ENCODE data around the gene PRPS1. TPM values are rescaled to one million over a fixed set of nuclear protein-coding genes. Genes with fewer than 3 reads are reported as not detected.

Gene PRPS1
- total and polyA plus RNA-seq, 2 of the 13 experiments (the other 11 are each of a cell fraction or from before 2014, with no cell fraction given), result 33.7 to 54.4 TPM

DNA sequence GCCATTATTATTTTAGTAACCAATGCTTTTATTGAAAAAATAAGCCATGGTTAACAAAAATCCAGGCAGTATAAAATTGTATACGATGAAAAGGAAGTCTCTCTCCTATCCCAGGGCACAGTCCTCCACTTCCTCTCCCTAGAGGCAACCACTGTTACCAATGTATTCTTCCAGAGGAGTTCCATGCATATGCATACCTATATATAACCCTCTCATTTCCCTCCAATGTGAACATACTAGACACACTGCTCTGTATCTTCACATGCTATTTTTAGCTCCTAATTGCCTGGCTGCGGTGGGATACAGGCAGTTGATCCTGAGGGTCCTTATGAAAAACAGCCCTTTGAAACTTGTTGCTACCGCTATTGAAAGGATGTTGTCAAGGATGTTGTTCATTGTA lies 33.8 kb downstream of the PRPS1 start:
- Histone ChIP-seq H3K9me3 (ENCODE audit: low read length) (no peaks in the 10 kb centered on the region), H3K4me1 (ENCODE audit: insufficient read depth, low read length) (no peaks in the 10 kb centered on the region), H2AFZ (ENCODE audit: low read length) (no peak overlapping the region), H3K27ac (ENCODE audit: extremely low read length, insufficient read depth, low read length) (no peak overlapping the region), H3K4me2 (ENCODE audit: low read depth, low read length) (no peak overlapping the region), H4K20me1 (ENCODE audit: insufficient read depth, low read length) (no peaks in the 10 kb centered on the region), H3K27me3 (ENCODE audit: control insufficient read depth in 1 of 2, insufficient read depth in 2 of 2, low read length in 2 of 2) (no peaks in the 10 kb centered on the region; a peak in 1 of 5 replicates), H3K9ac (ENCODE audit: insufficient read depth, low read depth, low read length) (no peak overlapping the region), H3K79me2 (ENCODE audit: insufficient read depth, low read length) (no peaks in the 10 kb centered on the region), H3K4me3 (replicated peaks in 1 of 3; ENCODE audit: insufficient read depth in 1 of 3, low read depth in 2 of 3, low read length in 3 of 3) (no peak overlapping the region), H3K36me3 (replicated peaks in 1 of 2; ENCODE audit: control insufficient read depth in 1 of 2, insufficient read depth in 2 of 2, low read length in 2 of 2) (no peaks in the 10 kb centered on the region)
- TF ChIP-seq ZMYM3 (CRISPR knock-in tag; IDR thresholded peaks at IDR 0.05), result no peak
- TF ChIP-seq, protein P1, sequence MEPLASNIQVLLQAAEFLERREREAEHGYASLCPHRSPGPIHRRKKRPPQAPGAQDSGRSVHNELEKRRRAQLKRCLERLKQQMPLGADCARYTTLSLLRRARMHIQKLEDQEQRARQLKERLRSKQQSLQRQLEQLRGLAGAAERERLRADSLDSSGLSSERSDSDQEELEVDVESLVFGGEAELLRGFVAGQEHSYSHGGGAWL (CRISPR knock-in tag; IDR thresholded peaks at IDR 0.05), result no peak
- no peak for TF ChIP-seq TOPORS (CRISPR knock-in tag; IDR thresholded peaks at IDR 0.05)
- TF ChIP-seq FOXK1 (CRISPR knock-in tag; IDR thresholded peaks at IDR 0.05; ENCODE audit: borderline replicate concordance, low read depth), result no peak
- no peak for TF ChIP-seq GLI4 (CRISPR knock-in tag; IDR thresholded peaks at IDR 0.05; ENCODE audit: borderline replicate concordance)
- TF ChIP-seq, protein P2, sequence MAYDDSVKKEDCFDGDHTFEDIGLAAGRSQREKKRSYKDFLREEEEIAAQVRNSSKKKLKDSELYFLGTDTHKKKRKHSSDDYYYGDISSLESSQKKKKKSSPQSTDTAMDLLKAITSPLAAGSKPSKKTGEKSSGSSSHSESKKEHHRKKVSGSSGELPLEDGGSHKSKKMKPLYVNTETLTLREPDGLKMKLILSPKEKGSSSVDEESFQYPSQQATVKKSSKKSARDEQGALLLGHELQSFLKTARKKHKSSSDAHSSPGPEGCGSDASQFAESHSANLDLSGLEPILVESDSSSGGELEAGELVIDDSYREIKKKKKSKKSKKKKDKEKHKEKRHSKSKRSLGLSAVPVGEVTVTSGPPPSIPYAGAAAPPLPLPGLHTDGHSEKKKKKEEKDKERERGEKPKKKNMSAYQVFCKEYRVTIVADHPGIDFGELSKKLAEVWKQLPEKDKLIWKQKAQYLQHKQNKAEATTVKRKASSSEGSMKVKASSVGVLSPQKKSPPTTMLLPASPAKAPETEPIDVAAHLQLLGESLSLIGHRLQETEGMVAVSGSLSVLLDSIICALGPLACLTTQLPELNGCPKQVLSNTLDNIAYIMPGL (CRISPR knock-in tag; IDR thresholded peaks at IDR 0.05; ENCODE audit: borderline replicate concordance in 1 of 2, low read depth in 1 of 2), result no peak
- in situ Hi-C loops (cut with HindIII; ENCODE audit: extremely low pct_ligation_motif_present, low pct_unique_long_range_greater_than_20kb), result loop anchor here (5.0 kb wide), 1 partner anchor 115 kb away; the partner anchor contains the start of genes NCBP2L and TSC22D3
- ChIA-PET POLR2A (no interaction called here), CTCF (ENCODE audit: low intra/inter-chr PET ratio, low total read pairs) (no interaction called here)
- ATAC-seq (no peak), FAIRE-seq (no peak), DNase-seq (ENCODE audit: low spot score) (no peak)
- 7% methylated on average over 3 of the region's 3 CpGs for WGBS (ENCODE audit: low lambda C conversion rate)
- intact Hi-C loops (cut with micrococcal nuclease; ENCODE audit: unreplicated experiment), result no loop called here
- no TSS peak for BruUV-seq (replicated peaks)

Measured in HepG2 (cell line).